ENCODE results near the gene GLP2R. TPM values are rescaled to one million over a fixed set of nuclear protein-coding genes. Genes with fewer than 3 reads are reported as not detected.

The GLP2R gene
- total RNA-seq, 1 donor from 2014 or later: not detected

GRCh38 chr17:9878786-9879525 lies 53.2 kb downstream of the GLP2R start:
- TF ChIP-seq CTCF (IDR thresholded peaks at IDR 0.05; ENCODE audit: partially characterized antibody, unreplicated experiment): no peak
- H3K4me1 Mint-ChIP-seq (ENCODE audit: low read depth, unreplicated experiment): no peaks in the 10 kb centered on the region
- H3K36me3 Mint-ChIP-seq (ENCODE audit: unreplicated experiment): no peaks in the 10 kb centered on the region
- H3K27ac Mint-ChIP-seq (ENCODE audit: unreplicated experiment): no peak overlapping the region
- peaks cover 3% of the 10 kb centered on the region for H3K9me3 Mint-ChIP-seq (ENCODE audit: unreplicated experiment)
- H3K27me3 Mint-ChIP-seq (ENCODE audit: unreplicated experiment): no peaks in the 10 kb centered on the region
- DNase-seq: no peak
- H3K4me3 Mint-ChIP-seq (ENCODE audit: unreplicated experiment): no peak overlapping the region

- no peak for DNase-seq
- Mint-ChIP-seq H3K9me3 (ENCODE audit: unreplicated experiment) (peaks cover 3% of the 10 kb centered on the region), H3K27ac (ENCODE audit: unreplicated experiment) (no peak overlapping the region), H3K4me1 (ENCODE audit: low read depth, unreplicated experiment) (no peaks in the 10 kb centered on the region), H3K4me3 (ENCODE audit: unreplicated experiment) (no peak overlapping the region), H3K27me3 (ENCODE audit: unreplicated experiment) (no peaks in the 10 kb centered on the region), H3K36me3 (ENCODE audit: unreplicated experiment) (peaks cover 4% of the 10 kb centered on the region)
- no peak for TF ChIP-seq CTCF (IDR thresholded peaks at IDR 0.05; ENCODE audit: partially characterized antibody, unreplicated experiment)
These were observed 54.9 kb downstream of the GLP2R start for GRCh38 chr17:9880582-9880999.

- H3K4me3 Mint-ChIP-seq (ENCODE audit: unreplicated experiment): no peak overlapping the region
- peaks cover 7% of the 10 kb centered on the region for H3K9me3 Mint-ChIP-seq (ENCODE audit: unreplicated experiment)
- peaks cover 4% of the 10 kb centered on the region for H3K36me3 Mint-ChIP-seq (ENCODE audit: unreplicated experiment)
- H3K27me3 Mint-ChIP-seq (ENCODE audit: unreplicated experiment): no peaks in the 10 kb centered on the region
- no peak overlapping the region for H3K27ac Mint-ChIP-seq (ENCODE audit: unreplicated experiment)
- no peak for TF ChIP-seq CTCF (IDR thresholded peaks at IDR 0.05; ENCODE audit: partially characterized antibody, unreplicated experiment)
- H3K4me1 Mint-ChIP-seq (ENCODE audit: low read depth, unreplicated experiment): no peaks in the 10 kb centered on the region
- DNase-seq: no peak
These were observed 57.7 kb downstream of the GLP2R start for GRCh38 chr17:9883451-9883850.

- H3K36me3 Mint-ChIP-seq (ENCODE audit: unreplicated experiment): peaks cover 4% of the 10 kb centered on the region
- H3K27ac Mint-ChIP-seq (ENCODE audit: unreplicated experiment): no peak overlapping the region
- no peak overlapping the region for H3K4me3 Mint-ChIP-seq (ENCODE audit: unreplicated experiment)
- H3K4me1 Mint-ChIP-seq (ENCODE audit: low read depth, unreplicated experiment): no peaks in the 10 kb centered on the region
- DNase-seq: no peak
- no peak for TF ChIP-seq CTCF (IDR thresholded peaks at IDR 0.05; ENCODE audit: partially characterized antibody, unreplicated experiment)
- H3K27me3 Mint-ChIP-seq (ENCODE audit: unreplicated experiment): peaks cover 3% of the 10 kb centered on the region
- H3K9me3 Mint-ChIP-seq (ENCODE audit: unreplicated experiment): peaks cover 12% of the 10 kb centered on the region
These were observed 60.6 kb downstream of the GLP2R start for GRCh38 chr17:9886141-9886930.

- no peak for TF ChIP-seq CTCF (IDR thresholded peaks at IDR 0.05; ENCODE audit: partially characterized antibody, unreplicated experiment)
- Mint-ChIP-seq H3K9me3 (ENCODE audit: unreplicated experiment) (peaks cover 14% of the 10 kb centered on the region), H3K27ac (ENCODE audit: unreplicated experiment) (no peak overlapping the region), H3K27me3 (ENCODE audit: unreplicated experiment) (peaks cover 3% of the 10 kb centered on the region), H3K4me3 (ENCODE audit: unreplicated experiment) (no peak overlapping the region), H3K4me1 (ENCODE audit: low read depth, unreplicated experiment) (no peaks in the 10 kb centered on the region), H3K36me3 (ENCODE audit: unreplicated experiment) (peaks cover 4% of the 10 kb centered on the region)
- no peak for DNase-seq
These were observed 61.8 kb downstream of the GLP2R start for GRCh38 chr17:9887508-9887907.
